ENCODE measurements around the gene BNC2.
"Not testable (repeated sequence)": the region's sequence is repeated elsewhere in the genome, so short reads cannot be mapped to it uniquely, and the experiment has no call there.

Gene BNC2

GRCh38 chr9:16575142-16575985 is 295.1 kb downstream of the BNC2 start:
- no peak for DNase-seq

DNA sequence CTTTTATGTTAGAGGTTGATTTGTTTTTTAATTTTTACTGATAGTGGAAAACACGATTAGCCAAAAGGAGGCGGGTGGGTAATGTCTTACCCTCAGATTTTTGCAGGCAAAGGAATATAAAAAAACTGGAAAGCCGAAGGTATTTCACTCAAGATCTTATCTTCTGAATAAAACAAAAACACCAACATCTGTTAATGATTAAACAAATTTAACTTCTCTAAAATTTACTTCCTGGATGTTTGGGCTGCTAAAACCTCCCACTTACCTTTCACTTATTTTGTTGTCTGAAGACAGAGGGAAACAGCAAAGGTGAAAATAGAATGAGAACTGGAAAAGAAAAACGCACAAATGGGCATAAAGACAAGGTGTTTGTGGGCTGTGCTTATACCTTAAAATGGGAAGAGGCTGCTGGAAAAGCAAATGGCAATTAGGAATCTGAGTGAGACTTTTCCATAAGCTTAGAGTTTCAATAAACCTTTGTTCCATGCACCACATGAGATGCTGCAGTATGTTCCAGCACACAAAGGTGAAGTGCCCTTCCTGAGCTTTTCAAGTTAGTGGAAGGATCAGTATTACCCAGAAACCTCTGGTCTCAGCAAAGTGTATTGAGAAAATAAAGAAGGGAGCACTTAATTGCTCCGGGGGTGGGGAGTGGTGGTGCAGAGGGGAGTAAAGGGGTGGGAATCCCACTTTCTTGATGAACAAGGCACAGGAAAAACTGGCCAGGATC is 298.3 kb downstream of the BNC2 start:
- DNase-seq = no peak

DNA sequence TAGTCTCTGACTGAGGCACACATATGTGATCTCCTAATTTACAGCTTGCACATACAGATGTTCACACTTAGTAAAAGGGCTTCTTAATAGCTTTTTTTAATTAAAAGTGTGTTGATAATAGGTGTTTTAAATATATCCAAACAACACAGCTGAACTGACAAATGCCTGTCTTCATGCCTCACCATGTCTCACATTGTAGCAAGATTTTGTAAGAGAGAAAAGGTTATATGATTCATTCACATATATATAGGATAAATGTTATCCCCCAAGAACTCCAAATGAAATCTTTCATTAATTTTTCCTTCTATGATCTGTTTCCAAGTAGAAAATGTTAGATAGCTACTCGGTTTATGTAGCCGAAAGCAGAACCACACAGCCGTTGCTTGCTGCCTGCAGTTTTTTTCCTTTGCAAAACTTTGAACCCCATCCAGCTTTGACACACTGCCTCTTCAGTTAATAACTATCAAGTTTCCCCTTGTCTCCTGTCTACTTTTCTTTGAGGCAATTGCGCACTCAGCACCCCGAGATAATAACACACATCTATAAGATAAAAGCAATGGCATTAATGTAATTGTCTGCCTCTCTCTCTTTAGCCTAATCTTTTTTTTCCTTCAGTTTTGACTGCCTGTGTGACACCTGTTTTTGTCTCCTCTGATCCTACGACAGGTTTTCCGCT is 299.2 kb downstream of the BNC2 start:
- no peak for DNase-seq

DNA sequence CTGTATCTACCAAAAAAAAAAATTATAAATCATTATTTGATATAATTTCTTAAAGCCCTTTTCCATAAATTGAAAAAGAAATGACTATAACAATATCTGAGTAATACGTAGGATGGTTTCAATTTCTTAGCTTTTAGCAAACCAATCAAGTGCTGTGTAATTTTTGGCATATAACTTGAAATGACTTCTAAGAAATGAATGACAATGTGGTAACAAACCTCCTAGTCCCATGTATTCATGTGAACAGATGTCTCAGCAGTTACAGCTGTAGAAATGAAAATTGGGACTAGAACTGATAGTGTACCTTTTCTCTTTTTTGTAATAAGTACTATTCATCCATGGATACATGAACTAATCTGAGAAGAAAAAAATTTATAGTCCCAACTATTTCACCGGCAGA is 307.0 kb downstream of the BNC2 start:
- DNase-seq = no peak

- DNase-seq = no peak
Measured at GRCh38 chr9:16561121-16561520, 309.3 kb downstream of the BNC2 start.

- no peak for DNase-seq
Measured at GRCh38 chr9:16559418-16560188, 310.9 kb downstream of the BNC2 start.

DNA sequence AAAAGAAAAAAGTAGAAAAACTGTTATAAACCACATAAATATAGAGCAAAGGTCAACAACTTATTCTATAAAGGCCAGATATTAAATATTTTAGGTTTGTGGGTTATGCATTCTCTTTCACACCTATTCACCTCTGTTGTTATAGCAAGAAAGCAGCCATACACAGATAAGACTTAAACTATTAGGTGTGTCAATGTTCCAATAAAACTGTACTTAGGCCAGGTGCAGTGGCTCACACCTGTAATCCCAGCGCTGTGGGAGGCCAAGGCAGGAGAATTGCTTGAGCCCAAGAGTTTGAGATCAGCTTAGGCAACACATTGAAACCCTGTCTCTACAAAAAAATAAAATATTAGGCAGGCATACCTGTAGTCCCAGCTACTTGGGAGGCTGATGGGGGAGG is 314.7 kb downstream of the BNC2 start:
- no peak for DNase-seq

DNA sequence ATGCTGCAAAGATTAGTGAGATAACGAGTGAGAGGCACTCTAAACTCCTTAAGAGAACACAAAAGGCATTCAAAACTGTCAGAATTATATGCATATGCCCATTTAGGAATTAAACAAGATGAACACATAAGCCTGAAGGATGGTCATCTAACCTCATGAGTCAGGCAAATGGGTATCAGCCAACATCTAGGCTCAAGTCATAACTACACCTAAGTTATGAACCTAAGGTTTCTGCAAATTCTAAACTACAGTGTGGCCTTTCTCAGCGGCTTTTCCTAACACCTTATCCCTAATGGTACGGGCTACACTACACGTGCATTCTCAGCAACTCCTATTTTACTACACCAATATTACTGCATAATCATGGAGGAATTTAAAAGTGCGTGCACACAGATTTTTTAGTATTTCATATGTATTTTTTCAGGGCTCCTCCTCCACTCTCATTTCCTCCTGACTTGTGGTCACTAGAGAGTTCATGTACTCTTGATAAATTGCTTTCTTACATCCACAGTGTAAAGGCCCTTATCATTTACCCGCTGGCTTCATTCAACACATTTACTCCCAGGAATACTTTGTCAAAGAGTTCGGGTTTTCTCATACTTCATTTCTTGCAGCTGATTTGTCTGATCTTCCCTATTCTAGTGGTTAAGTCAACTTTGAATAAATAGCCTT is 316.5 kb downstream of the BNC2 start:
- DNase-seq = no peak

GRCh38 chr9:16552252-16552651 is 318.2 kb downstream of the BNC2 start:
- DNase-seq = no peak

GRCh38 chr9:16551692-16552091 is 318.8 kb downstream of the BNC2 start:
- no peak for DNase-seq

DNA sequence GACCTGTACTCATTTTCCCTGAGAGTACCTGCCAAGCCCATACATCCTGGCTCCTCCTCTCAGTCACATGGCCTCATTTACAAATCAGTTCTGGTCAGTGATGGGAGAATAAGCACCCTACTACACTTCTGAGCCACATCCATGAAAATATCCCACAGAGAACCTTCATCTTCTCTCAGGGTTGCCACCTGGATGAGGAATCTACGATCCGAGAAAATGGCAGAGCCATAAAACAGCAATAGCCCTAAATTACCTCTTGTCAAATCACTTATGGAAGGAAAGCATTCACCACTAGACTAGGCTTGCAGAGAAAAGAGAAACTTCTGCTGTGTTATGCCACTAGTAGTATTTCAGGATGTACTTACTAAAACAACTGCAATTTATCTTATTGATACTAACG is 324.8 kb downstream of the BNC2 start:
- DNase-seq = no peak

DNA sequence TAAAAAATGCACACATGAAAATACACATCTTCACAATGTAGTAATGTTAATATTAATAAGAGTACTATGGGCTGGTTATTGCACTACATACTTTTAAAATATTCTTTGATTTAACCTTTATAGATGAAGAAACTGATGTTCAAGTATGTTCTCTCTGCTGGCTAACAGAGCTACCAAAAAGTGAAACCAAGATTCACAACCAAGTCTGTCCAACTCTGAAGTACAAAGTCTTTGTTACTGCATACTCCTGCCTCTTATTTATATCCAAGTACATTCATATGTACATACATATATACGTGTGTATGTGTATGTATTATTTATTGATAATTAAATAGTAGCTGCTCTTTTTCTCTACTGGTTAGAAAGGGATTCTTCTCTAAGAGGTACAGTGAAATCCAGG is 325.6 kb downstream of the BNC2 start:
- no peak for DNase-seq

GRCh38 chr9:16543686-16544085 is 326.8 kb downstream of the BNC2 start:
- no peak for DNase-seq

DNA sequence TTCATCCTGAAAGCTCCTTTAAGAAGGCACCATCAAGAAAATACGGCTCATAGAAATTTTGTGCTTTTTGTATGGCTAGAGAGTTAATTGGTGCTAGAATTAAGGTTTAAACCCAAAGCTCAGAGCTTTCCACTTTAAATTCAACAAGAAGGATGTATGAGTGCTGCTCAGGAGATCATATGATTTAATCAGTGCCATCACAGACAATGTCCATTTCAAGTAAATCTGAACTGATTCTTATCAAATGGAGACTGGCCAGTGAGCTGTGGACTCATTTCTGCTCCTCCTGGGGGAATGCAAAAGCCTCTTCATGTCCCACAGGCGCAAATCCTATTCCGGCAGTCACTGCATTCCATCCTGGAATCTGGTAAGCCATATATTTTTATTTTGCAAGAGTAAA is 327.2 kb downstream of the BNC2 start:
- no peak for DNase-seq

- DNase-seq = no peak
Measured at GRCh38 chr9:16542290-16542689, 328.2 kb downstream of the BNC2 start.

DNA sequence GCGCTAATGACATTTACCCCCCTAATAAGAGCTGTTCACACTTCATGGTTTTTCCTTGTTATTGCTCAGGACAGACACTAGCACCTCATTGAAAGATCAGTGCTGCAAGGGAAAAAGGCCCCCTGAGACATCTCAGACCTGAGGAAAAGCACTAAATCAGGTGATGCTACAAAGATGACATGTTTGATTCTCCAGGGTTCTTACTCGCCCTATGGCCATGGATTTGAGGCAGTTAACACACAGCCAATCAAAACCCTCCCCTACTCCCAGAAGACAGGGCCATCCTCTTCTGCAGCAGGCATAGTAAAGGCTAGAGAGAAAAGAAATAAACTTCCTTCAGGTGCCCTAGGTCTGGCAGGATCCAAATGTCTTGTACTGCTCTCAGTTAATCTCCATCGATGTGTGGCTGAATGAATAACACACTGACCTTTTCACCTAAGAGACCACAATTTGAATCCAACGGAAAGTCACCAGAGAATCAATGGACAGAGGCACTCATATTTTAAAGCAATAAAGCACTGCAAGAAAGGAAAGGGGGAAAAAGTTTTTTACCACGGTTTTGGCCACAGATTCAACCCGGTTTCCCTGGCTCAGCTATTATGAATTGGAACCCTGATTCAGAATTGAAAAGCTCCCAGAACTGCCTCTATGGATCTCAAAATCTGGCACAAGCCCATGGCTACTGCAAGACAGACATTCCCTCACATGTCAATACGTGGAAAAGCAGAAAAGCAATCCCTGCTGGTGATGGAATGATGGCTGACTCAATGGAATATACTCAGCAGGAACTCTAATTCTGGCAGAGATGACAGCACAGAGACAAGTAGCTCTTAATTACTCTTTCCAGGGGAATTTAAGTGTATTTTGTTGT is 329.5 kb downstream of the BNC2 start:
- no peak for DNase-seq

- DNase-seq = not testable (repeated sequence)
Measured at GRCh38 chr9:16539626-16540025, 330.8 kb downstream of the BNC2 start.

DNA sequence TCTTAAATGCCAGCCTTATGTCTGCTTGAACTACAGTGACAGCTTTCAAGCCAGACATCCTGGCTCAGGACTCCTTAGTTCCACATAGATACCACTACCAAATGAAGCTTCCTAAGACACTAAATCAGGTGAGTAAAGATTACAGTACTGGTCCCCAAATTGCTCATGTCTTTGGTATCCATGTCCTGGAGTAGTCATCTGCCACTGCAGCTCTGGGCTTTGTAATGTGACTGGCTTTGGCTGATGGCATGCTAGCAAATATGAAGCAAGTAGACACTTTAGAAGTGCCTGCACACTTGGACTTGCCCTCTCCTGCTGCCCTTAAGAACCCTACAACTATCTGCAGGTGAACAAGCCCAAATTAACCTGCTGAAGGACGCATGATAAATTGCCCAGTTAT is 334.9 kb downstream of the BNC2 start:
- DNase-seq = no peak

DNA sequence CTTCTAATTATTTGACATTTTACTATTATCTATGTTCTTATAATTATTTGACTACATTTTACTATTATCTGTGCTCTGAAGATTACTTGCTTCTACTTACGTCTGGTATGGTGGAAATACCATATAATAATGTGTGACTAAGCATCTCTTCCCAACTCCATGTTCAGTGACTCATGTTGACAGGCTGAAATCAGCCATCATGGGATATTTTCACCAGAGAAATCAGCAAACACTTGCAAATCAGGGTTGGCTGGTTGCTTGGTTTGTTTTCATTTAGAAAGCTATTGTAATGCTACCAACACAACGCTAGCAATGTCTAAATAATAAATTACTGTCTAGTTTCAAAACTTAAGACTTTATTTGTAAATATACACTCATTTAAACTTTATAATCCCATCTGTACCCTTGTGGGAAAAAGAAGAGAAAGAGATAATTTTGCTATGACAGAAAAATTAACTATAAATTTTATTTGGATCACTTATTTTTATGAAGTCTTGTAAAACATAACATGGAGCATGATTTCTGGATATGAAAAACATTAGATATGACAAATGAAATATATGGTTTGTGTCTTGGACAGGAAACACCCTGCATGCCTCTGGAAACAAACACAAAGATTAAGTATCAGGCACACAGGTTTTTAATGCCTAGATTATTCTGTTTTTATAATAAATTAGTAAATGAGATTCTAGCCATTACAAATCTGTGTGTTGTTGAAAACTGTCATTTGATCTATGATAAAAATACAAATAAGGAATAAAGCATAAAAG is 337.6 kb downstream of the BNC2 start:
- no peak for DNase-seq

DNA sequence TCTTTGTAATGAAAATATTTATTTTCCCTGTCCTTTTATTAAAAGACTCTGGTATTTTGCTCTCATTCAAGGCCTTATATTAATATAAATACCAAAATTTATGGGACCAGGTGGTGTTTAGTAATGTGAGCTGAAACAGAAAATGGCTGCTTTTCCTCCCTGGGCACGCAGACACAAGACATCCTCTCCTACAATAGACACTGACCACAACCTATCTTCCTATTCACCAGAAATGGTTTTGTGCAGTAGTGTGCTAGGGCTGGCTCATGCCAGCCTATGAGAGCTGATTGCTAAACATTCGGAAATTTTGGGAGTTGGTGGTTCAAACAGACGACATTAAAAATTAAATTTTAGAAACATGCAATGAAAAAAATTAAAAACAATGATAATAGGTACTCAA is 338.2 kb downstream of the BNC2 start:
- no peak for DNase-seq

Measured in stimulated activated CD8-positive, alpha-beta memory T cell treated with anti-CD3 and anti-CD28 coated beads, Interleukin-4, amount 100 ng/mL, for 48 hours (primary cell).